ENCODE data around the gene SCD.

The SCD gene

DNA sequence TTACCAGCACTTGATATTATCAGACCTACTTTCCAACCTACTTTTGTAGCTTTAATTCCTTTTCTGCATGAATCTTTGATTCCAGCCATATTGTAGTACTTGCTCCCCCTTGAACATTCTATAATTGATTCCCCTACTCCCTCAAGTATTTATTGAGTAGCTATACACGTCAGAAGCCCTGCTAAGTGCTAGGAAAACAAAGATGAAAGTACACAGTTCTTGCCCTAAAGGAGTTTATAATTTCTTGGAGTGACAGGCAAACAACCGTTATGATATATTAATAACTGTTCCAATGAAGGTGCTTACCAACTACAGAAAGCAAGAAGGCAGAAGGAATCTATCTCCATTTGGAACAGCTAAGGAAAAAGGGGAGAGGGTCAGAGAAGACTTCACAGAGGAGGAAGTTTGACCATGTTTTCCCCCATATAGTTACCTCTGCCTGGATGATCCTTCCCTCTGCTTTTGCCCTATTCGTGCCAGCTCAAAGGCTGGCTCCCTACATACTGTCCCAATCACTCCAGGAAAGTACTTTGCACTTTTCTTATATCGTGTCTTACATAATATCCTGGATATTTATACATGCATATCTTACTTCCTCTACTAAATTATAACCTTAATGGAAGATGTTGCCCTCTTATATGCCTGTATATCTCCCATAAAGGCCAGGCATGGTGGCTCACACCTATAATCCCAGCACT, 54.7 kb downstream of the SCD start:
- DNase-seq (ENCODE audit: low spot score), result no peak

DNA sequence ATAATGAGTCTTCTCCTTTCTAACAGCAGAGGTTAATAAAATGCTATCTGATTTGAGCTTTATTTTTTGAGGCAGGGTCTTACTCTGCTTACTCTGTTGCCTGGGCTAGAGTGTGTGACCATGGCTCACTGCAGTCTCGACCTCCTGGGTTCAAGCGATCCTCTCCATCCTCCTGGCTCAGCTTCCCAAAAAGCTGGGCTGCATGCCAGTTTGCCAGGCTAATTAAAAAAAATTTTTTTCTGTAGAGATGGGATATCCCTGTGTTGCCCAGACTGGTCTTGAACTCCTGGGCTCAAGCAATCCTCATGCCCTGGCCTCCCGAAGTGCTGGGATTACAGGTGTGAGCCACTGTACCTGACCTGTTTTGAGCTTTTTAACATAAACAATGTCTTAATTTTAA, 56.7 kb downstream of the SCD start:
- DNase-seq (ENCODE audit: low spot score), result no peak

DNA sequence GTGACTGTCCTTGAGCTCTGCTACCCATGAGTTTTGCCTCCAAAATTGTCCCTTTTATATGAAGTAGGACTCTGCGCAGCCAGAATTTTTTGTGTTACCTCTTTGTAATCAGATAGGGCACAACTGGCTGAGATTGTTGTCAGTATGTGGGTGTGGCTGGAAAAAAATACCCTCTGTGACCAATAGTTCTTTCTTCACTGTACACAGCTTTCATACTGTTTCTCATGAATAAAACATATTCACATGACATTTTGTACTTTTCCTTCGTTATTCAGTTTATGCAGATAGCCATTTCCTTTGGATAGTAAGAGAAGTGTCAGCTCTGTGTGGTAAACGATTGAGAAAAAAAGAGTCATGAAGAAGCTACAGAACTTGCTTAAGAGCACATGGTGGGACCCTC, 66.1 kb downstream of the SCD start:
- no peak for DNase-seq (ENCODE audit: low spot score)
